GM21717 (cell line): ENCODE data around the gene CHD9NB.
A peak's percentile ranks its signal among the peaks of the same experiment; 100 is the strongest.
"Not testable (repeated sequence)": the region's sequence is repeated elsewhere in the genome, so short reads cannot be mapped to it uniquely, and the experiment has no call there.

Source experiments
- ATAC-seq: cut with Tn5 transposase; IDR thresholded peaks from one replicate; pipeline ENCODE4 v1.9.1; 2021; ENCODE audit warnings: mild to moderate bottlenecking, moderate library complexity; ENCODE audit not compliant: unreplicated experiment

The CHD9NB gene

GRCh38 chr16:53058441-53058840 is 5.7 kb upstream of the CHD9NB start:
- ATAC-seq: no peak

GRCh38 chr16:53057658-53058057 is 5.0 kb upstream of the CHD9NB start:
- ATAC-seq: no peak

DNA sequence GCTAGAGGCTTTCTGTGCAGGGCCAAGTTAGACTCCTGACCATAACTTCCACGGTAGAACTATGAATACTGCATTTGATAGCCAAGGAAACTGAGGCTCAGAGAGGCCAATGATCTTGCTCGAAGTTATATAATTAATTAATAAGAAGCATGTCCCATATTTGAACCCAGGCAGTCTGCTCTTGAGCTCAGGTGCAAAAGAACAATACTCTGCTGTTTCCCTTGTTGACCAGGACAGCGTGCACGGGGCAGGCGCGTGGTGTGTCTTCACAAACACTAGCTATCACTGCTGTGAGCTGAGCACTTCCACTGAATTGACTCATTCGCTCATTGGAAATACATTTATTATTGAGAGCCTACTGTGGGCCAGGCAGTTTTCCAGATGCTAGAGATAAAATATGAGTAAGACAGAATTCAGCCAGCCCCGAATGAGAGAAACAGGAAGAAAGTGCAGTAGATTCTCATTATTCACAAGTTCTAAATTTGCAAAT is 3.7 kb upstream of the CHD9NB start:
- ATAC-seq: no peak

DNA sequence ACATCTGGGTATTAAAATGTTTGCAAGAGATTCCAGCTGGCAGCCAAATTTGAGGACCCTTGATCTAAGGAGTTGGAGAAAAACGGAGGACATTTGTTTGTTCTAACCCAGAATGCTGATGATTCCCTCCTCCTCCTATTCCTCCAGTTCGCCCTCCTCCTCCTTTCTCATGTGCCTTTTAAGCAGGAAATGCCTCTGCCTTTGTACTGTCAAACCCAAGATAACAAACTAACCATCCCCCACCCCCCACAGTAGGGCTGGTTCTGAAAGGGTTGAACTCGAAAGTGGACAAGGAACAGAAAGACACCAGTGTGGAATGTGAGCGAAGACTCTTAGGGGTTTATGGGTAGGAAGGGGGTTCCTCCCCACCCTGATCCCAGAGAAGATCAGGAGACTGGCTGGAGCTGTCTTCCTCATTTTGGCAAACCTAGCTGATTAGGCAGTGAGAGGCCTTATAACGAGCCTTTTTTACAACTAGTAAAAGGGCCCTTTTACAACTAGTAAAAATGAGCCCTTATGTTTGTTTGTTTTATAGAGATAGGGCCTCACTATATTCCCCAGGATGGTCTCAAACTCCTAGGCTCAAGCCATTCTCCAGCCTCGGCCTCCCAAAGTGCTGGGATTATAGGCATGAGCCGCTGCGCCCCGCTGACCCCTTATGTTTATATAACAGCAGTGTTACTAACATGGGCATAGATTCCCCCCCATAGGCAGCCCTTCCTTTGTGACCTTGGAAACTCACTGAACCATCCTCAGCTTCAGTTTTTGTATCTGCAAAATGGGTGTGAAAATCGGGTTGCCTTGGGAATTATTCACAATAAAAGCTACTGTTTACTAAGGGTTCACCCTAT is 3.1 kb upstream of the CHD9NB start:
- ATAC-seq: no peak

GRCh38 chr16:53054670-53055485 is 2.2 kb upstream of the CHD9NB start, which contains the start of gene CHD9:
Gene CHD9 (plus strand): TSS chr16:53054991. CDS start chr16:53156090, 101,099 bp downstream.
- peak; percentile 85 for ATAC-seq

- peak; percentile 36 for ATAC-seq
These were observed 1.4 kb upstream of the CHD9NB start for GRCh38 chr16:53053967-53054669.

GRCh38 chr16:53051255-53051654 is 1.4 kb downstream of the CHD9NB start:
- ATAC-seq: not testable (repeated sequence)

GRCh38 chr16:53048139-53048915 is 4.4 kb downstream of the CHD9NB start:
- no peak for ATAC-seq

GRCh38 chr16:53047515-53047914 is 5.2 kb downstream of the CHD9NB start:
- not testable (repeated sequence) for ATAC-seq

DNA sequence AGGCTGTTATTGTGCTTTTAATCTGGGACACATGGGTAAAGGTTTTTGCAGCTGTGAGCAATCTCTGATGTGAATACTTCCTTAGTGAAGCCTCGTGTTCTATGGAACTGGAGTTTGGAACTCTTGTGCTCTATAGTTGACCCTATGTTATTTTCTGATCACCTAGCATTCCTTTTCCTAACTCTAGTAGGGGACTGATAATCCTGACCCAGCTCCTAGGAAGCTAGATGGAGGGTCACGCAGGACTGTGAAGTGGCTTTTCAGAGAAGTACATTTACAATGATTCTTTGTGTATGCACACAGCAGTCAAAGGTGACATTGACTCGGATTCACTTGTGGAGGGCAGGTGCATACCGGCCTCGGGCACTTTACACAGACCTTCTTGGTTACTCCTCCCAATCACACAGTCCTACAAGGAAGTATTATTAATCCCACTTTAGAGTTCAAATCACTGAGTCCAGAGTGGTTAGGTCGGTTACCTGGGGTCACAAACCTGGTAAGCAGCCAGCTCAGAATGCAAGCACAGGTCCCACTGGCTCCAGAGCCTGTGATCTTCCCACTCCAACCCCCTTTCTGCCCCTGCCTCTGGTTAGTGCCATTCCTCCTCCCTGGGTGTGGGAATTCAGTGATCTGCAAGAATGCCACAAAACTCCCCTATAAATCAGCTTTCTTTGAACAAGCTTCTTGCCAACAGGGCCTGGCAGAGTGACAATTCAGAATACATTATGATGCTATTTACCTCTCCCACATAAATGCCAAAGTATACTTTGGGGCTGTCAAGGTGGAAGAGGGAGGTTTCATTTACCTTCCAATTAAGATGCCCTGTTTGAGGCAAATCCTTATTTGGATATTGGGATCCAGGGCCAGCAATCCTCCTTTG is 7.1 kb downstream of the CHD9NB start:
- no peak for ATAC-seq

DNA sequence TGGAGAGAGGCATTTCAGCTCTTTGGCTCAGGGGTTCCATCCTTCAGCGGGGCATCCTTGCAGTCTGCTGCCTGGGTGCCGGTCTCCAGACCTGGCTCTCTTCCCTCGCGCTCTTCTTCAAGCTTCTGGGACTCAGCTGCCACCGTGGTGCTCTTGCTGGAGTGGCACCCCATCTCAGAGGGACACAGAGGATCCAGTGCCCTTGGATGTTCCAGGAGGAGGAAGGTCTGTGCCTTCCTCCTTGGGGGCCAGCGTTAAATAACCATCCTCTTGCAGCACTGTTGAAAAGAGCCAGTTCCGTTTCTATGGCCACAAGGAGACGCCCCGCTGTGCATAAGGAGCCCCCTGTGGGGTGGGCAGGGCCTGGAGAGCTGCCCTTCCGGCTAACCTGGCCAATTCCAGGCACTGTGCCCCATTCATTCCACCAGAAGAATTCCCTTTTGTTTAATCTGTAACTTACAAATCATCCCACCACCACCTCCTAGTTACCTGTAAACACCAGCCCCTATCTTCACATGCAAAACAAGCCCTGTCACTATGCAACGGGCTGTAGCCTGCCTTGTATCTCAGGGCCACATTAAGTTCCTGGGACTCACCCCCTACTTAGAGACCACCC is 8.6 kb downstream of the CHD9NB start:
- no peak for ATAC-seq

GRCh38 chr16:53043428-53043831 is 9.3 kb downstream of the CHD9NB start:
- ATAC-seq: no peak

- ATAC-seq: no peak
These were observed 10.4 kb downstream of the CHD9NB start for GRCh38 chr16:53042235-53042701.

DNA sequence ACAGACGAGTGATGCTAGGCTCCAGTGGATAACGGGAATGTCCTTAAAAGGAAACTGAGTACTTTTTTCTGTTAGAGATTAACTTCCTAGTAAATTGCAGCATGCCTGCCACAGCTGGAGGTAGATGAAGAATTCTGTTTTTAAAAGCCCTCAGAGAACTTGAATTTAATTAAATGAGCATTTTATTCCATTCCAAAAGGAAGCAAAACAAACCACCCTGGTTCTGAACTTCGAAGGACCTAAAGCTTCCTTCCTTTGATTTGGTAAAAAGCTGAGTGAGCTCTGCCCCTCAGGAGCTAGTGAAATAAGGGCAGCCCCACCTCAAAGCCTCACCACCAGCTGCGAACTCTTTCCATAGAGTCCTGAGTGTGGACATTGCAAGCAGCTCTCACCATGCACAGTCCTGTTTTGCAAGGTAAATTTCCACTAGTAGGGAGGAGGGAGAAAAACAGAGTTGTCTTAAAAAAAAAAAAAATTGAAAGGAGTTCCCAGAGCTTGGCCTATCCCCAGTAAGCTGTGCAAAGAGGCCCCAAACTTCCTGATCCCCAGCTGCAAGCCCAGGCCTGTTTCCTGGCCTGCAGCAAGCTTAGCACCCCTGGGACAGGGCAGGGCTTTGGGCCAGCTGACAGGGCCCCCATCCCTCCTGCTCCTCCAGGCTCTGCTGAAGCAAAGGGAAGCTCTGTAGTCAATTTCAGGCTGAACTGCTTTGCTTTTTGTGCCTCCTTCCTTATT is 11.2 kb downstream of the CHD9NB start:
- ATAC-seq: peak; percentile 80

GRCh38 chr16:53040788-53041187 is 11.9 kb downstream of the CHD9NB start:
- ATAC-seq: no peak

DNA sequence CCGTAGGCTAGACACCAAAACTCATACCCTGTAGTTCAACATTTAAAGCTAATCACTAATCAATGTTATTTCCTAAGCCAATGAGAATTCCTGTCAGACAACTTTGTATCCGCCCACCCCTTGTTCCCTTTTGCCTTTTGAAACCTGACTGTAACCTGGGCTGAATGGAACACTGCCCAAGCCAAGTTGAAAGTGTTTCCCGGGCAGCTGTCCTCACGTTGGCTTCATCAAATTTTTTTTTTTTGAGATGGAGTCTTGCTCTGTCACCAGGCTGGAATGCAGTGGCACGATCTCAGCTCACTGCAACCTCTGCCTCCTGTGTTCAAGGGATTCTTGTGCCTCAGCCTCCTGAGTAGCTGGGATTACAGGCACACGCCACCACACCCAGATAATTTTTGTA is 16.0 kb downstream of the CHD9NB start:
- ATAC-seq: not testable (repeated sequence)

- ATAC-seq: no peak
These were observed 16.6 kb downstream of the CHD9NB start for GRCh38 chr16:53036066-53036465.
